GM18505 (cell line): ENCODE measurements around the gene SEMA6B.

Experiments used
- ATAC-seq: cut with Tn5 transposase; IDR thresholded peaks from one replicate; pipeline ENCODE4 v1.9.1; 2021; ENCODE audit not compliant: unreplicated experiment
- POLR2A ChIP-seq: IDR thresholded peaks from 4 replicates; pipeline ENCODE4 v1.6.1; 2011; ENCODE audit warnings: borderline replicate concordance; ENCODE audit not compliant: insufficient read depth, insufficient read length; ENCODE audit errors: extremely low read depth

Gene SEMA6B

DNA sequence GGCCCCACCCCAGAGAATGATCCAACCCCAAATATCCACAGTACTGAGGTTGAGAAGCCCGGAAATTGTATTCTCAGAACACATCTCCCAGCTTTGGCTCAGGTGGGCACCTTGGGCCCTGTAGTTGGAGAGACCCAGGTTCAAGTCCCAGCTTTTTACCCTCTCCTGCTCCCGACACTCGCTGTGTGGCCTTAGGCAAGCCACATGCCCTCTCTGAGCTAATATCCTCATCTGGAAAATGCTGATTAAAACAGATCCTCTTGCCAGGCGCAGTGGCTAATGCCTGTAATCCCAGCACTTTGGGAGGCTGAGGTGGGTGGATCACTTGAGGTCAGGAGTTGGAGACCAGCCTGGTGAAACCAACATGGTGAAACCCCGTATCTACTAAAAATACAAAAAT lies 43.8 kb downstream of the SEMA6B start:
- TF ChIP-seq POLR2A, result no peak
- ATAC-seq, result no peak

GRCh38 chr19:4513248-4513647 lies 46.2 kb downstream of the SEMA6B start:
- ATAC-seq, result no peak

DNA sequence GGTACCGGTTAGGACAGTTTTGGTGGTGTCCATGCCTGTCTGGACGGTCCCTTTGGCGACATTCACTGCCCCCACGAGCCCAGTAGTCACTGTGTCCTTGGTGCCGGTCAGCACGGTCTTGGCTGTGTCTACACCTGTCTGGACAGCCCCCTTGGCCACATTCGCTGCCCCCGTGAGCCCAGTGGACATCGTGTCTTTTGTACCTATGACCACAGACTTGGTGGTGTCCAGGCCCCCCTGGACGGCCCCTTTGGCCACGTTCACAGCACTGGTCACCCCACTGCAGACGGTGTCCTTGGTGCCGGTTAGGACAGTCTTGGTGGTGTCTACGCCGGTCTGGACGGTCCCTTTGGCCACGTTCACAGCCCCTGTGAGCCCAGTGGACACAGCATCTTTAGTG lies 47.4 kb downstream of the SEMA6B start:
- ATAC-seq, result no peak
- no peak for TF ChIP-seq POLR2A

More at GRCh38 chr19:4513248-4513647, 46.2 kb downstream of the SEMA6B start:
- TF ChIP-seq POLR2A, result no peak

DNA sequence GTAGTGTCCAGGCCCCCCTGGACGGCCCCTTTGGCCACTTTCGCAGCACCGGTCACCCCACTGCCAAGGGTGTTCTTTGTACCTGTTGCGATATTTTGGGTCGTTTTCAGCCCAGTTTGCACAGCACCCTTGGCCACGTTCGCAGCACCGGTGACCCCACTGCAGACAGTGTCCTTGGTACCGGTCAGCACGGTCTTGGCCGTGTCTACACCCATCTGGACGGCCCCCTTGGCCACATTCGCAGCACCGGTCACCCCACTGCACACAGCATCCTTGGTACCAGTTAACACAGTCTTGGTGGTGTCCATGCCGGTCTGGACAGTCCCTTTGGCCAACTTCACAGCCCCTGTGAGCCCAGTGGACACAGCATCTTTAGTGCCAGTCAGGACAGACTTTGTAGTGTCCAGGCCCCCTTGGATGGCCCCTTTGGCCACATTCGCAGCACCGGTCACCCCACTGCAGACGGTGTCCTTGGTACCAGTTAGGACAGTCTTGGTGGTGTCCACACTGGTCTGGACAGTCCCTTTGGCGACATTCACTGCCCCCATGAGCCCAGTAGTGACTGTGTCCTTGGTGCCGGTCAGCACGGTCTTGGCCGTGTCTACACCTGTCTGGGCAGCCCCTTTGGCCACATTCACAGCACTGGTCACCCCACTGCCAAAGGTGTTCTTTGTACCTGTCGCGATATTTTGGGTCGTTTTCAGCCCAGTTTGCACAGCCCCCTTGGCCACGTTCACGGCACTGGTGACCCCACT lies 48.0 kb downstream of the SEMA6B start:
- TF ChIP-seq POLR2A, result no peak
- ATAC-seq, result no peak

DNA sequence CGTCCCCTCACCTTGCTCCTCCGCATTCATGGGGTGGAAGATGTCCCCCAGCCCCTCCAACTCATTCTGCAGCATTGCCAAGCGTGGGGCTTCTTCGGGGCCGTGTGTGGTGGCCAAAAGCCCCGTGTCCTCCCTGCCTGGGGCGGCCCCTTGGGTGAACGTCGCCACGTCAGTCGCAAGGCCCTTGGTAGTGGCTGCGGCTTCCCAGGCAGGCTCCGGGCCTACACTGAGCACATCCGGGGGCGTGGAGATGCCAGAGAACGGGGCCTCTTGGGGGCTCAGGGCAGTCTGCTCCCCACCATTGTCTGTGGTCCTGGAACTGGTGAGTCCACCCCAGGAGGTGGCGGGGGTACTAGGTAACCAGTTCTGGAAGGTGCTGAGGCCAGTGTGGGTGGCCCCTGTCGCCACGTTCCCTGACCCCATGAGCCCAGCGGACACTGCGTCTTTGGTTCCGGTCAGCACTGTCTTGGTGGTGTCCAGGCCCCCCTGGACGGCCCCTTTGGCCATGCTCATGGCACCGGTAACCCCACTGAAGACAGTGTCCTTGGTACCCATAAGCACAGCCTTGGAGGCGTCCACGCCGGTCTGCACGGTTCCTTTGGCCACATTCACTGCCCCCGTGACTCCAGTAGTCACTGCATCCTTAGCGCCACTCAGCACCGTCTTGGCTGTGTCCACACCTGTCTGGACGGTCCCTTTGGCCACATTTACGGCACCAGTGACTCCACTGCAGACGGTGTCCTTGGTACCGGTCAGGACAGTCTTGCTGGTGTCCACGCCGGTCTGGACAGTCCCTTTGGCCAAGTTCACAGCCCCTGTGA lies 48.8 kb downstream of the SEMA6B start:
- no peak for ATAC-seq
- no peak for TF ChIP-seq POLR2A

DNA sequence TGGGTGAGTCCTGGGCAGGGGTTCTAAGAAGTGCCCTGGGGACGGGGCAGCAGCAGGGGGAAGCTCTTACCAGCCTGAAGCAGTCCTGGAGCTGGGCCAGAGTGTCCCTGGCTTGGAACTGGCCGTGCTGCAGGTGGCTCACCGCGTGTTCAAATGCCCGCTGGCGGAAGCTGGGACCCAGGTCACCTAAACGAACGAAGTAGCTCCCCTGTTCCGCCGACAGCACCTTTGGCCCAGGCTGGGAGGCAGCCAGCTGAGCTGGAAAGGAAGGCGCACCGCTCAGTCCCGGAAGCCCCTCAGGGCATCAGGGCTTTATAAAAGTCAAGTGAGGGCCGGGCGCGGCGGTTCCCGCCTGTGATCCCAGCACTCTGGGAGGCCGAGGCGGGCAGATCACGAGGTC lies 50.8 kb downstream of the SEMA6B start:
- no peak for ATAC-seq
- no peak for TF ChIP-seq POLR2A

GRCh38 chr19:4507804-4508203 lies 51.7 kb downstream of the SEMA6B start:
- TF ChIP-seq POLR2A, result no peak
- no peak for ATAC-seq

DNA sequence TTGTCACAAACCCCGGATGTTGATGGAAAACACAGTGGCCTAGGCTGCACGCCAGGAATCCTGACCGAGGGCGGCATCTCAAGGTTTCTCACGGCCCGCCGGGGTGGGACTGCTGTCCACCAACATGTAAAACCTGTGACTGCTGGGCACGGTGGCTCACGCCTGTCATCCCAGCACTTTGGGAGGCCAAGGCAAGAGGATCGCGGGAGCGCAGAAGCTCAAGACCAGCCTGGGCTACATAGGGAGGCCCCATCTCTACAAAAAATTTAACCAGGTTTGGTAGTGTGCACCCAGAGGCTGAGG lies 52.4 kb downstream of the SEMA6B start:
- no peak for ATAC-seq
- no peak for TF ChIP-seq POLR2A

GRCh38 chr19:4506449-4507149 lies 52.9 kb downstream of the SEMA6B start:
- no peak for TF ChIP-seq POLR2A
- ATAC-seq, result no peak

- TF ChIP-seq POLR2A, result no peak
- no peak for ATAC-seq
Observed at GRCh38 chr19:4505570-4506448, 53.7 kb downstream of the SEMA6B start.

DNA sequence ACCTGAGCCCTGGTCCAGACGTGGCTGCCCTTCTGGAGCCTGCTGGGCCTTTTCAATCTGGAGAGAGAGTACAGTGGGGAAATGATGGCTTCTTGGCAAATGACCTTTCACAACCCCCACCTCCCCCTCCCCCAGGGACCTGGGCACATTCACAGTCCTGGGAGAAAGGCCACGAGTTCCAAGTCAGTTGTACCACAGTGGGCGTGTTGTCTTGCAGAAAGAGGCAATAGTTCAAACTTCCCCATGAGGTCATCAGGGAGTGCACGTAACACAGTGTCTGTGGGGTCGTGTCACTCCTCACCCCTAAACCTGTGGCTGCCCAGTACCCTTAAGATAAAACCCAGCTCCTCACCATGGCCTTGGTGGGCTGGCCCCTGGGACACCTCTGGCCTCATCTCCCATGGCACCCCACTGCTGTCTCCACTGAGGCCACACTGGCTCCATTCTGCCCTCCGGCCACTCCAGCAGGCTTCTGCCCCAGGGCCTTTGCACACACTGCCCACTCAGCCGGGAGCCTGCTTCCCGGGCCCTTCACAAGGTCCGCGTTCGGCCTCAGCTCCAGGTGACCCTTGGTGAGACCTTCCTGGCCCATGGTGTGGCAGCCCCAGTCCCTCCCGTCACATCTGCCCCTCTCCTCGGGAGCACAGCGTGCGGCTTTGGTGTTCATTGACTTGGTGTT lies 54.5 kb downstream of the SEMA6B start:
- ATAC-seq, result no peak
- TF ChIP-seq POLR2A, result no peak

DNA sequence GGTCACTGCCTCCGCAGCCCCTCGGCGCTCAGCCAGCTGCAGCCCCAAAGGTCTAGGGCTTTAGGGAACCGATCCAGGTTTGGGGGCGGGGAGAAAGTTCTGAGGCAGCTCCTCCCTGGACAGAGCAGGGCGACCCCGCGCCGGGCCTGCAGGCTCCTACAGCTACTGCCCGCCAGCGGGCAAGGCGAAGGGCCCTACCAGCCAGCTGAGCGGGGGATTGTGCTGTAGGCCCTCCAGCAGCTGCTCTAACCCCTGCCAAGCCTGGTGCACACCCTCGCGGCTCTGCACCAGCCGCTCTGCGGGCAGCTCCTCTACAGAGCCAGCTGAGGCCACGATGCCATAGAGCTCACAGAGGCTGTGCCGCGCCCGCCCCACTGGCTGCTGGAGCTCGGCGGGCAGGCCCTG lies 55.2 kb downstream of the SEMA6B start:
- TF ChIP-seq POLR2A, result no peak
- ATAC-seq, result no peak

DNA sequence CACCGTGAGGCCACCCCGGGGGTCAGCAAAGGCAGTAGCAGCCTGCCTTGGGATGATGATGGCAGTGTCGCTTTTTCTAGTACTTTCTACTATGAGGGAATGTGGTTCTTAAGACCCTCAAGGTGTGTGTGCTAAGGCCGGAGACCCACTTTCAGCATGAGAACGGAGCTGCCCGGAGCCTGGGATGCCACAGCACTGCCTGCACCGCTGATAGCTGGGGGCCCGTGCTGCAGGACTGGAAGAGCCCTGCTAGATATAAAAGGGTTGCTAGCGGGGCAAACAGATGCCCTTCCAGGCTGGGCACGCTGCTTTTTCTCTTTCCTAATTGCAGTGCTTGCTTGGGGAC lies 55.7 kb downstream of the SEMA6B start:
- no peak for TF ChIP-seq POLR2A

GRCh38 chr19:4503132-4503824 lies 56.2 kb downstream of the SEMA6B start:
- TF ChIP-seq POLR2A, result no peak
- no peak for ATAC-seq

More for the DNA sequence above, 55.7 kb downstream of the SEMA6B start:
- ATAC-seq, result no peak
